ENCODE data around the gene BCL7A. TPM values are rescaled to one million over a fixed set of nuclear protein-coding genes. Genes with fewer than 3 reads are reported as not detected.
"Not testable (repeated sequence)": the region's sequence is repeated elsewhere in the genome, so short reads cannot be mapped to it uniquely, and the experiment has no call there.

Gene BCL7A
- total RNA-seq, 1 donor from 2014 or later: 34.6 TPM

DNA sequence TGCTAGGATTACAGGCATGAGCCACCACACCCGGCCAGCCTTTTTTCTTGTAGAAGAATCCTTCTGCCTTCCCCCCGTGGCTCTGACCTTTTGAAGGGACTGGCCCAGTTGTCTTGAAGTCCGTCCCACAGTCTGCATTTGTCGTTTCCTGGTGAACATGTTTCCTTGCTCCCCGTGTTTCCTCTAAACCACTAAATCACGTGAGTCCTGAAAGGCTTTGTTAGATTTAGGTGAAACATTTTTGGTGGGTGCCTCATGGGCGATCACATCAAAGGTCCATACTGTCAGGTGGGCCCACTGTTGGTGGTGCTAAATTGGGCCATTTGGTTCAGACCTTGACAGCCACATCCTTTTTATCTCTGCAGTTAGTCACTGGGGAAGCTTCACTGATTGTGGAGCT, 83.2 kb downstream of the BCL7A start:
- H3K36me3 Mint-ChIP-seq: peaks cover 10% of the 10 kb centered on the region

DNA sequence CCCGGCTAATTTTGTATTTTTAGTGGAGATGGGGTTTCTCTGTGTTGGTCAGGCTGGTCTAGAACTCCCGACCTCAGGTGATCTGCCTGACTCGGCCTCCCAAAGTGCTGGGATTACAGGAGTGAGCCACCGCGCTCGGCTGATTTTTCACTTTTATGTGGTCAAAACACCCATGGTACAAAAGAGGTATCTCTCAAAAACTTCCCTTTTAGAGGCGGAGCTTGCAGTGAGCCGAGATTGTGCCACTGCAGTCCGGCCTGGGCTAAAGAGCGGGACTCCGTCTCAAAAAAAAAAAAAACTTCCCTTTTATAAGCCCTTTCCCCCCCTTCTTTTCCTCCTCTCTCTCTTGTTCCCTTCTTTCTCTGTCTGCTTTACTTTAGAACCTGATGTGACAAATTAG, 83.8 kb downstream of the BCL7A start:
- not testable (repeated sequence) for H3K36me3 Mint-ChIP-seq; H3K9me3 Mint-ChIP-seq; H3K4me3 Mint-ChIP-seq; H3K27me3 Mint-ChIP-seq (ENCODE audit: low read depth); H3K27ac Mint-ChIP-seq; H3K4me1 Mint-ChIP-seq; DNase-seq (ENCODE audit: low spot score in 2 of 2, unreplicated experiment in 2 of 2)

More for the DNA sequence above, 83.2 kb downstream of the BCL7A start:
- Mint-ChIP-seq H3K9me3 (peaks cover 5% of the 10 kb centered on the region), H3K4me1 (peaks cover 13% of the 10 kb centered on the region), H3K27me3 (ENCODE audit: low read depth) (no peaks in the 10 kb centered on the region), H3K27ac (no peak overlapping the region), H3K4me3 (no peak overlapping the region)
- no peak for DNase-seq (ENCODE audit: low spot score in 2 of 2, unreplicated experiment in 2 of 2)
- TF ChIP-seq, protein P1, sequence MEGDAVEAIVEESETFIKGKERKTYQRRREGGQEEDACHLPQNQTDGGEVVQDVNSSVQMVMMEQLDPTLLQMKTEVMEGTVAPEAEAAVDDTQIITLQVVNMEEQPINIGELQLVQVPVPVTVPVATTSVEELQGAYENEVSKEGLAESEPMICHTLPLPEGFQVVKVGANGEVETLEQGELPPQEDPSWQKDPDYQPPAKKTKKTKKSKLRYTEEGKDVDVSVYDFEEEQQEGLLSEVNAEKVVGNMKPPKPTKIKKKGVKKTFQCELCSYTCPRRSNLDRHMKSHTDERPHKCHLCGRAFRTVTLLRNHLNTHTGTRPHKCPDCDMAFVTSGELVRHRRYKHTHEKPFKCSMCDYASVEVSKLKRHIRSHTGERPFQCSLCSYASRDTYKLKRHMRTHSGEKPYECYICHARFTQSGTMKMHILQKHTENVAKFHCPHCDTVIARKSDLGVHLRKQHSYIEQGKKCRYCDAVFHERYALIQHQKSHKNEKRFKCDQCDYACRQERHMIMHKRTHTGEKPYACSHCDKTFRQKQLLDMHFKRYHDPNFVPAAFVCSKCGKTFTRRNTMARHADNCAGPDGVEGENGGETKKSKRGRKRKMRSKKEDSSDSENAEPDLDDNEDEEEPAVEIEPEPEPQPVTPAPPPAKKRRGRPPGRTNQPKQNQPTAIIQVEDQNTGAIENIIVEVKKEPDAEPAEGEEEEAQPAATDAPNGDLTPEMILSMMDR (IDR thresholded peaks at IDR 0.05; ENCODE audit: unreplicated experiment): no peak

DNA sequence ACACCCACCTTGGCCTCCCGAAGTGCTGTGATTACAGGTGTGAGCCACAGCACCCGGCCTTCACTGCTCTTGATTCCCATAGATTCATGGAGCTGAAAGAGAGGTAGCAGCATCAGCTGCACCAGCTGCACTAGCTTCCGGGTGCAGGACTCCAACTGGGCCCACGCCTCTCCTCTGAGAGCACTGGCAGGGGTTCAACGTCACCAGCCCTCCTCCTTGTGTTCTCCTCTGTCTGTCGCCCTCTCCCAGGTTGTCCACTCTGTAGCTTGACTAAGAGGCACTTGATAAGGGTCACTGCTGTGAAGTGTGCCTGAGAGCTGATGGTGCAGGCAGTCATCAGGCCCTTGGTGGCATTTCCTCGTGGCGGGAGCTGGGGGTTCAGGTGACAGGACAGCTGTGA, 85.2 kb downstream of the BCL7A start:
- no peak for DNase-seq (ENCODE audit: low spot score in 2 of 2, unreplicated experiment in 2 of 2)
- Mint-ChIP-seq H3K36me3 (peaks cover 10% of the 10 kb centered on the region), H3K27ac (no peak overlapping the region), H3K27me3 (ENCODE audit: low read depth) (no peaks in the 10 kb centered on the region), H3K9me3 (peaks cover 5% of the 10 kb centered on the region), H3K4me3 (no peak overlapping the region), H3K4me1 (peaks cover 6% of the 10 kb centered on the region)
- TF ChIP-seq, protein P1 (IDR thresholded peaks at IDR 0.05; ENCODE audit: unreplicated experiment): no peak

DNA sequence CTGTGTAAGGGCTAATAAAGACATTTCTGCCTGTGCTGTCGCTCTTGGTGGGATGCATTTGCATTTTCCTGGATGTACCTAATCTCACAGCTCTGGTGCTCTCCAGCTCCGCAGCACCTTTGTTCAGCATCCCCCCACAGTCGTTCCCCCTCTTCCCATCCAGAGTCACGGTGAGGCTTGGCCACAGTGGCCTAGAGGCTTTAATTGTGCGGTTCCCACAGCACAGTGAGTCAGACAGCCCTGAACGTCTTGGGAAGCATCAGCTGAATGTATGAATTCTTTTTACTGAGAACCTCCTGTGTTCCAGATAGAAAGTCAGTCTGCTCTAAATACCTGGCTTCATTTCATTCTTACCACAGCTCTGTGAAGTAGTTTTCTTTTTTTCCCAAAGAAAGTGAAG, 85.6 kb downstream of the BCL7A start:
- no peak overlapping the region for H3K4me3 Mint-ChIP-seq
- no peak overlapping the region for H3K27ac Mint-ChIP-seq
- DNase-seq (ENCODE audit: low spot score in 2 of 2, unreplicated experiment in 2 of 2): no peak
- peaks cover 5% of the 10 kb centered on the region for H3K9me3 Mint-ChIP-seq
- peaks cover 10% of the 10 kb centered on the region for H3K4me1 Mint-ChIP-seq
- H3K36me3 Mint-ChIP-seq: peaks cover 10% of the 10 kb centered on the region
- TF ChIP-seq, protein P1 (IDR thresholded peaks at IDR 0.05; ENCODE audit: unreplicated experiment): no peak
- no peaks in the 10 kb centered on the region for H3K27me3 Mint-ChIP-seq (ENCODE audit: low read depth)

DNA sequence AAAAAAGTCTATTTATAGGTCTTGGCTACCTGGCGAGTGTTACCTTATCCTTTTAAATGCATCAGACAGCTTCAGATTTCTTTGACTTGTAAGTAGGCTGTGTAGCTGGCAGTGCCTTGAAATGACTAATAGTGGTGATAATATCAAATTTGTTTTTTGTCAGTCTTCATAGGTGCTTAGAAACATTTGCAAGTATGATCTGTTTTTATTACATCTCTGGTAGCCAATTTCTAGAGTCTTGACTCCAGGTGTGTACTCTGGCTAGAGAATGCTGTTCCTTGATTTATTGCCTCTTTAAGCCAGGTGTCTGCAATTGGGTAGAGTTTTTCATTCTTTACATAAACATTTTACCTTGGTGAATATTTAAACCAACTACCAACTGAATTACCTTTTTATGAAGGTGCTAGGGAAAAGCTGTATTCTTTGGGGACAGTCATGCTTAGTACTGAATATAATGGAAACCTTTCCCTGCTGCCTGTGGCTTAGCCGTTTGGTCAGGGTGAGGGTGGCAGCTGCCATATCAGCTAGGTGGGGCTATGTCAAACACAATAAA, 89.5 kb downstream of the BCL7A start:
- Mint-ChIP-seq H3K9me3 (no peaks in the 10 kb centered on the region), H3K36me3 (no peaks in the 10 kb centered on the region), H3K27me3 (ENCODE audit: low read depth) (no peaks in the 10 kb centered on the region), H3K4me3 (no peak overlapping the region), H3K27ac (peak overlapping the region; percentile 16), H3K4me1 (peaks cover 7% of the 10 kb centered on the region)
- no peak for DNase-seq (ENCODE audit: low spot score in 2 of 2, unreplicated experiment in 2 of 2)
- TF ChIP-seq, protein P1 (IDR thresholded peaks at IDR 0.05; ENCODE audit: unreplicated experiment): no peak

Other genes starting within 250 kb of the BCL7A start
- 33.0 to 37.8 TPM (median 33.8 TPM) in 3 replicates for gene RHOF, start 228.2 kb upstream of the BCL7A start, total RNA-seq
- gene SETD1B, start 217.9 kb upstream of the BCL7A start, total RNA-seq: 26.5 to 27.2 TPM (median 26.8 TPM) in 3 replicates
- gene HPD, start 163.0 kb upstream of the BCL7A start, total RNA-seq: 0.16 TPM in 1 of 3 replicates, not detected in the others
- gene PSMD9, start 133.1 kb upstream of the BCL7A start, total RNA-seq: 34.1 to 38.6 TPM (median 36.3 TPM) in 3 replicates
- 6.6 to 6.9 TPM (median 6.6 TPM) in 3 replicates for gene CFAP251, start 103.3 kb upstream of the BCL7A start, total RNA-seq
- gene MLXIP, start 56.9 kb downstream of the BCL7A start, total RNA-seq: 65.3 to 67.3 TPM (median 65.7 TPM) in 3 replicates
- not detected in 3 replicates for gene IL31, start 152.3 kb downstream of the BCL7A start, total RNA-seq
- gene LRRC43, start 161.2 kb downstream of the BCL7A start, total RNA-seq: 3.9 to 6.6 TPM (median 4.9 TPM) in 3 replicates
- gene B3GNT4, start 181.8 kb downstream of the BCL7A start, total RNA-seq: 0.20 to 0.51 TPM (median 0.20 TPM) in 3 replicates
- 75.1 to 76.4 TPM (median 76.2 TPM) in 3 replicates for gene DIABLO, start 204.2 kb downstream of the BCL7A start, total RNA-seq
- gene VPS33A, start 244.6 kb downstream of the BCL7A start, total RNA-seq: 24.9 to 28.4 TPM (median 27.2 TPM) in 3 replicates

Measured in mesothelial cell of epicardium (in vitro differentiated cells).